Esophagus squamous epithelium (tissue), 4 donors: Measurements from ENCODE around the gene GULP1.

Source experiments
- POLR2A ChIP-seq, 4 donors: fragments of 450-650 bp; IDR thresholded peaks; one replicate each; pipeline ENCODE4 v1.6.1; 2017; ENCODE audit warnings: antibody characterized with exemption in 4 of 4, mild to moderate bottlenecking in 4 of 4, moderate library complexity in 3 of 4
- TF ChIP-seq, protein P1 (sequence below), 6 experiments: fragments of 450-650 bp in 4 of 6; fragments of 200-600 bp in 2 of 6; sonication (generic) in 2 of 6; IDR thresholded peaks; one replicate each; pipeline ENCODE4 v1.5.1; 2016 to 2019; ENCODE audit warnings: antibody characterized with exemption in 6 of 6, mild to moderate bottlenecking in 4 of 6, moderate library complexity in 4 of 6

DNA sequence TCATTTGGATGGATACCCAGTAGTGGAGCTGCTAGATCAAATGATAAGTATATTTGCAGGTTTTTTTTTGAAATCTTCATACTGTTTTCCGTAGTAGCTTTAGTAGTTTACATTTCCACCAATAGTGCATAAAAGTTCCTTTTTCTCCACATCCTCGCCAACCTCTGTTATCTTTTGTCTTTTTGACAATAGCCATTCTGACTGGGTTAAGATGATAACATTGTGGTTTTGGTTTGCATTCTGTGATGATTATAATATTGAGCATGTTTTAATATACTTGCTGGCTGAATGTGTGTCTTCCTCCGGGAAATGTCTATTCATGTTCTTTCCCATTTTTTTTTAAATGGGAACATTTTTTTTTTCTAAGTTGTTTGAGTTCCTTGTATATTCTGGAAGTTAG, 260.0 kb downstream of the GULP1 start:
- TF ChIP-seq, protein P1, sequence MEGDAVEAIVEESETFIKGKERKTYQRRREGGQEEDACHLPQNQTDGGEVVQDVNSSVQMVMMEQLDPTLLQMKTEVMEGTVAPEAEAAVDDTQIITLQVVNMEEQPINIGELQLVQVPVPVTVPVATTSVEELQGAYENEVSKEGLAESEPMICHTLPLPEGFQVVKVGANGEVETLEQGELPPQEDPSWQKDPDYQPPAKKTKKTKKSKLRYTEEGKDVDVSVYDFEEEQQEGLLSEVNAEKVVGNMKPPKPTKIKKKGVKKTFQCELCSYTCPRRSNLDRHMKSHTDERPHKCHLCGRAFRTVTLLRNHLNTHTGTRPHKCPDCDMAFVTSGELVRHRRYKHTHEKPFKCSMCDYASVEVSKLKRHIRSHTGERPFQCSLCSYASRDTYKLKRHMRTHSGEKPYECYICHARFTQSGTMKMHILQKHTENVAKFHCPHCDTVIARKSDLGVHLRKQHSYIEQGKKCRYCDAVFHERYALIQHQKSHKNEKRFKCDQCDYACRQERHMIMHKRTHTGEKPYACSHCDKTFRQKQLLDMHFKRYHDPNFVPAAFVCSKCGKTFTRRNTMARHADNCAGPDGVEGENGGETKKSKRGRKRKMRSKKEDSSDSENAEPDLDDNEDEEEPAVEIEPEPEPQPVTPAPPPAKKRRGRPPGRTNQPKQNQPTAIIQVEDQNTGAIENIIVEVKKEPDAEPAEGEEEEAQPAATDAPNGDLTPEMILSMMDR (IDR thresholded peaks at IDR 0.05): no peak
- TF ChIP-seq POLR2A (IDR thresholded peaks at IDR 0.05): no peak
